MM.1S (cell line): ENCODE results near the gene KLHL18.

Experiments
- EZH2 ChIP-seq: fragments of 300-600 bp; sonication (generic); optimal IDR thresholded peaks from 2 replicates; pipeline ENCODE3; 2017; ENCODE audit warnings: low read depth, mild to moderate bottlenecking, antibody characterized with exemption, low read length, mixed read lengths
- EZH2phosphoT487 ChIP-seq: fragments of 300-600 bp; sonication (generic); IDR thresholded peaks from 2 replicates; pipeline ENCODE4 v1.6.1; 2018; ENCODE audit warnings: antibody characterized with exemption, low read length
- TF ChIP-seq, protein P1 (sequence below): fragments of 300-600 bp; sonication (generic); IDR thresholded peaks from 2 replicates; pipeline ENCODE4 v1.5.1; 2016; ENCODE audit warnings: antibody characterized with exemption, low read length, mixed read lengths

DNA sequence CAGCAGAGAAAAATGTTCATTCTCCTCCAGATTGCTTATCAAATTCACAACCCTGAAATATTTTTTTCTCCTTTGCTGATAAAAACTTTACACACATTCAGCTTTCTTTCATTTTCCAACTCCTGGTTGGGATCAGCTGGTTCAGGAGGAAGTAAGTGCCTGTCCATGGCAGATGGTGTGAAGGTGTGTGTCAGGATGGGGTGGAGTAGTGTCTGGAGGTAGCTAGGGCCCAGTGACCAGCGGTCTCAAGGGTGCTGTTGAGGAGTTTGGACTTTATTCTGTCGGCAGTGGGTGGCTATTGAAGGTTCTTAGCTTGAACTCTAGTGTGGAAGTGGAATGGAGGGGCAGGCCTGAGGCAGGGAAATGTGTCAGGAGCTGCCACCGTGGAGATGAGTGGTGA is 51.2 kb downstream of the KLHL18 start:
- TF ChIP-seq, protein P1, sequence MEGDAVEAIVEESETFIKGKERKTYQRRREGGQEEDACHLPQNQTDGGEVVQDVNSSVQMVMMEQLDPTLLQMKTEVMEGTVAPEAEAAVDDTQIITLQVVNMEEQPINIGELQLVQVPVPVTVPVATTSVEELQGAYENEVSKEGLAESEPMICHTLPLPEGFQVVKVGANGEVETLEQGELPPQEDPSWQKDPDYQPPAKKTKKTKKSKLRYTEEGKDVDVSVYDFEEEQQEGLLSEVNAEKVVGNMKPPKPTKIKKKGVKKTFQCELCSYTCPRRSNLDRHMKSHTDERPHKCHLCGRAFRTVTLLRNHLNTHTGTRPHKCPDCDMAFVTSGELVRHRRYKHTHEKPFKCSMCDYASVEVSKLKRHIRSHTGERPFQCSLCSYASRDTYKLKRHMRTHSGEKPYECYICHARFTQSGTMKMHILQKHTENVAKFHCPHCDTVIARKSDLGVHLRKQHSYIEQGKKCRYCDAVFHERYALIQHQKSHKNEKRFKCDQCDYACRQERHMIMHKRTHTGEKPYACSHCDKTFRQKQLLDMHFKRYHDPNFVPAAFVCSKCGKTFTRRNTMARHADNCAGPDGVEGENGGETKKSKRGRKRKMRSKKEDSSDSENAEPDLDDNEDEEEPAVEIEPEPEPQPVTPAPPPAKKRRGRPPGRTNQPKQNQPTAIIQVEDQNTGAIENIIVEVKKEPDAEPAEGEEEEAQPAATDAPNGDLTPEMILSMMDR, result no peak
- TF ChIP-seq EZH2 (no peak), EZH2phosphoT487 (no peak)
